GM21526 (cell line): ENCODE measurements around the gene CDC42.

Source experiments
- ATAC-seq: cut with Tn5 transposase; IDR thresholded peaks from one replicate; pipeline ENCODE4 v1.9.1; 2021; ENCODE audit warnings: moderate library complexity; ENCODE audit not compliant: unreplicated experiment, low FRiP score

The CDC42 gene

DNA sequence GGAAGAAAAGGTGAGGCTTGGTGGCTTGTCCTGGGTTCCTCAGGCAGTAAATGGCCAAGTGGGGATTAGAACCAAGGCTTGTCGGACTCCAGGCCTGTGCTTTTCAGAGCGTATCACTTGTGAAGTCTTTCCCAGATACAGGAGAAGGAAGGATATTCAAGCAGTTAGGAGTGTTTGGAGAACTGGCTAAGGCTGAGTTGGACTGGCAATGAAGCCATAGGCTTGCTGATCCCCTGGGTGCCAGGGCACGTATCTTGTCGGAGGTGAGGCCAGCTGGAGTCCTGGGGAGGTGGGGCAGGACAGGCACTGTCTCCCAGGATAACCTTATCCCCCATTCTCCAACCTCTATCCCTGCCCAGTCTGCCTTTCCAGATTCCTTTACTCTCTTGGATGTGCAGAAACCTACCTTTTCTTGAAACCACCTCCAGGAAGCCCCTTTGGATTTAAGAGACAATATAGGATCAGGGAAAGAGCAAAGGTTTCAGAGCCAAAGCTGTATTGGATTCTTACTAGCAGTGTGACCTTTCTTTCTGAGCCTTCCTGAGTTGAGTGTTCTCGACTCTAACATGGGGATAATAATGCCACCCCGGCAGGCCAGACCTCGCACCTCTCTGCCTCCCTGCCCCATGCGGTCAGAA lies 72.2 kb downstream of the CDC42 start:
- ATAC-seq = no peak

DNA sequence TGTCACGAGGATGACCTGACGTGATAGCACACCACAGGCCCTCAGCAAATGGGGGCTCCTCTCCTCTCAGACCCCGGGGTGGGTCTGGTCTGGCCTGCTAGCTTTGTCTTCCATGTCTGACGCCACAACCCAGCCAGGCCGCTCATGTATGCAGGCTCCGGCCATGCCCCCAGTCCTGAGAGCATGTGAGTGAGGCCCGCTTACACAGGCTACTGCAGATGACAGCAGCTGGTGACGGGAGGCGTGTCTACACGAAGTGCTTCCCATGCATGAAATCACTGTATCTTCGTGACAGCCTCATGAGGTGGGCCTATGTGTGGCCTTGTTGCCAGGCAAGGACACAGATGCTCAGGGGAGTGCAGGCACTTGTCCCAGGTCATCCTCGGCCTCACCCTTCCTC lies 74.0 kb downstream of the CDC42 start:
- ATAC-seq = no peak

DNA sequence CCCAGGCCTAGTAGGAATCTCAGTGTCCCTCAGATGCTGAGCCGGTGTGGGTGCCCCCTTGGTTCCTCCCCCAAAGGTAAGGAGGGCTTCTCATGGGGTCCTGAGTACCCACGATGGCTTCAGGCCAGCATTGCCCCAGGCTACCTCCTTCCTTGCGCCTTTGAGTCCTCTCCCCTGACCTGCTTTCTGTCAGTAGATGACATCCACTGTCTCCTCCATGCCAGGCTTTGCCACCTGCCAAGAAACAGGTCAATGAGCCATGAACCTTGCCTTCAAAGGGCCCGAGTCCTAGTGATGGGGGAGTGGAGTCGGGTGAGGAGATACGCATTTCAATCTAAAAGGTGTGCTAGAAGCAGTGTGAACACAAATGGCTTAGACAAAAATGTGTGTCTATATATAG lies 74.7 kb downstream of the CDC42 start:
- no peak for ATAC-seq

DNA sequence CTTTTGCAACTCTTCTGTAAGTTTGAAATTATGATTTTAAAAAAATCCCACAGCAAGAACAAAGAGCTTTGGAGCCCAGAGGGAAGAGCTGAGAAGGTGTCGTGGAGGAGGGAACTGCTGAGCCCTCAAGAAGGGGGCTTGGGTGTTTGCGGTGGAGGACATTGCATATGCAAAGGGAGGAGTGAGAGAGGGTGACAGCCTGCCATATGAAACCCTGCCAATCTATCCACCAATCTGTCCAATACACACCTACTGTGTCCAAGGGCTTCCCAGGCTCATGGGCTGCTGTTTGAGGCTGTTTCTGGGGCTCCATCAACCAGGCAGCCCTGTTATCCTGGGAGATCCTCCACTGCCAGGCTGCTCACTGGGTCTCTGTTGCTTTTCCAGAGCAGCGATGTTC lies 75.2 kb downstream of the CDC42 start:
- ATAC-seq = no peak

DNA sequence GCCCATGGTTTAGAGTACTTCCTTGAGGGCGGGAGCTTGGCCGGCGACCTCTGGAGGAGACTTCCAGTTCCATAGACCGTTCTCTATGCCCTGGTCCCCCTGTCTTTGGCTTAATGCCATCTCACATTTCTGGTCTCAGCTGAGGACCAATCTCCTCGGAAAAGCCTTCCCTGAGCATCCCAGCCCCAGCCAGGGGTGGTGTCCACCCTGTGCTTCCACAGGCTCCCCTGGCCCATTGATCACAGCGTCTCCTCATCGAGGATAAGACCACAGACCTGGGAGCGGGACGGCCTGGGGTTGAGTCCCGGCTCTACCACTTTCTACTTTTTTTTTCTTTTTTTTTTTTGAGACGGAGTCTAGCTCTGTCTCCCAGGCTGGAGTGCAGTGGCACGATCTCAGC lies 75.9 kb downstream of the CDC42 start:
- ATAC-seq = no peak

DNA sequence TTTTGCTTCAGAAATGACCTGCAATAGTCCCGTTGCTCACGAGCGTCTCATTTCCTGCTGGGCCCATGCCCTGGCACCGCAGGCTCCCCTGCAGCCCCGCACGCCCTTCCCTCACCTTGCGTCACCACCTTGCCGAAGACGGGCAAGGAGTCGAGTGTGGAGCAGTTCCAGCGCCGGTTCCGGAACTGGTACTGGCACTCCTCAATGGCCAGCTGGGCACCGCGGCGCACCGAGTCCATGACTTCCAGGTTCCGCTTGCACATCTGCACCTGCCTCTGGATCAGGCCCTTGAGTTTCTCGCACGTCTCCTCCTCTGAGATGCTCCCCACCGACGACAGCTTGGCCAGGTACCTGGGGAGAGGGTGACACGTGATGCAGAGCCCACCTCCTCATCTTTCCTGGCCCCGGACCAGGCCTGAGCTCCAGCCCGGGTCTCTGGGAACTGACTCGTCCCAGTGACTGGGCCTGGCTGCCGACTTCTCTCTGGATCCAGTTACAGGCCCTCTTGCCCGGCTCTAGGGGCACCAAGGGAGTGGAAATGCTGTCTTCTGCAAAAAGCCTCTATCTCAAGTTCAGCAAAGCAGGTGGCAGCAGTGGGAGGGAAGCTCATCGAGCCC lies 77.1 kb downstream of the CDC42 start:
- ATAC-seq = no peak

DNA sequence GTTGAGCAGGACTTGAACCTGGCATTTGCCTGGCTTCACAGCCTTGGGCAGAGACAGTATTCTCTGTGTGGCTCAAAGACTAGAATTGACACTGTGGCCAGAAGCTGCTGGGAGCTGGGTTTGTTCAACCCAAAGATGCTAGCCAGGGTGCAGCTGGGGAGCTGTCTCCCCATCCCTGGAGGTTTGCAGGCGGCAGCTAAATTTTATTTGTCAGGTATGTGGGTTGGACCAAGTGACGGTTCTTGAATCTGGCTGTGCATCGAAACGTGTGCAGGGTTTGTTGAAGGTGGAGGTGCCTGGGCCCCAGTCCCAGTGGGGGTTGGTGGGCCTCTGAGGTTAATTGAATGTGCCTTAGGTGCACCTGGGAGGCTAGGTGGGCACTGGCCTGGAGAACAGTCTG lies 78.6 kb downstream of the CDC42 start:
- ATAC-seq = no peak

DNA sequence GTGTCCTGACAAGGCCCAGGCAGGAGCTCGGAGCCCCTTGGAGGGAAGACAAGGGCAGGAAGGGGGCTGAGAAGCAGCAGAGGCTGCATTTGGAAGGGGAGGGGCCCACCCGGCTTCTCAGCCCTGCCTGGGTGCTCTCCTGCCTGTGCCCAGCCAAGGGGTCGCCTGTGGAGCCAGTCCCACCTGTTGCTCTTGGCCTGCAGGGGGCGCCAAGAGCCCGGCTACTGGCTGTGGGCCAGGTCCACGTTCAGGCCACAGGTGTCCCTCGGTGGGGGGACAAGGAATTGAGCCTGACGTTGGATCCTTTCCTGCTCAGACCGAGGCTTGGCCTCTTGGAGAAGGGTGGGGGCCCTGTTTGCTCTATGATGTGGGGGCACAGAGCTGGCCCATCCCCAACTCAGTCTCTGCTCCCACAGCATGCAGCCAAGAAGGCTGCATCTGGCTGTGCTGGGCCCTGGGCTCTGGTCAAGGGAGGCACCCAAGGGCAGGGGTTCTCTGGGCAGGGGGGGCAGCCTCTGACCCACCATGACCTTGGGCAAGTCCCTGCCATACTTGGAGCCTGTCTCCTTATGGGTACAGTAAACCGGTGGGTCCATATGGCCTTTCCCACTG lies 79.5 kb downstream of the CDC42 start:
- ATAC-seq = no peak

DNA sequence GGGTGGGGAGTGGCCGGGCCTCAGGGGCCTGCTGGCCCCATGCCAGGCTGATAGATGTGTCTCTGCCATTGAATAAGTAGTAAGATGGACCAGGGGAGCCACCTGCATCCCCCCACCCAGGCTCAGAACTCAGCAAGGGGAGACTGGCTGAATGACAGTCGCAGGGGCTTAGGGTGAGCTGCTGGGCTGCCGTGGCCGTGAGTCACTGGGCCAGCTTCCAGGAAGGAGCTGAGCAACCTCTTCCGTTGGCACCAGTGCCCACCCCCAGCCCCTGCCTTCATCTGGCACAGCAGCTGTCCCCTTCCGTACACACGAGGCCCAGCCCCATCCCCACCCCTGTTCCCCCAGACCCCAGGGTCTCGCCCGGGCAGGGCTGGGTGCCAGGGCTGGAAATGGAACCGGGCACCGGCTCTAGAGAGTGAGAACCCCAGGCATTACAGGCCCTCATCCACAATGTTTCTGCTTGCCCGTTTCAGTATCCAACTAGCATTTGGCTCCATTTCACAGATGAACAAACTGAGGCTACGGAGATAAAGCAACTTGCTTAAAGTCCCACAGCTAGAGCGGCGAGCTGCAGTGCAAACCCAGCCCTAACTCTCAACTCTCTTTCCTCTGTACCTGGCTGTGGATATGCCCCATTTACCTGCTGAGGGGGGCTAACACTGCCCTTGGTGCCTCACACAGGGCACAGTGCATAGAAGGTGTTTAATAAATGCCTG lies 80.2 kb downstream of the CDC42 start:
- ATAC-seq = no peak

DNA sequence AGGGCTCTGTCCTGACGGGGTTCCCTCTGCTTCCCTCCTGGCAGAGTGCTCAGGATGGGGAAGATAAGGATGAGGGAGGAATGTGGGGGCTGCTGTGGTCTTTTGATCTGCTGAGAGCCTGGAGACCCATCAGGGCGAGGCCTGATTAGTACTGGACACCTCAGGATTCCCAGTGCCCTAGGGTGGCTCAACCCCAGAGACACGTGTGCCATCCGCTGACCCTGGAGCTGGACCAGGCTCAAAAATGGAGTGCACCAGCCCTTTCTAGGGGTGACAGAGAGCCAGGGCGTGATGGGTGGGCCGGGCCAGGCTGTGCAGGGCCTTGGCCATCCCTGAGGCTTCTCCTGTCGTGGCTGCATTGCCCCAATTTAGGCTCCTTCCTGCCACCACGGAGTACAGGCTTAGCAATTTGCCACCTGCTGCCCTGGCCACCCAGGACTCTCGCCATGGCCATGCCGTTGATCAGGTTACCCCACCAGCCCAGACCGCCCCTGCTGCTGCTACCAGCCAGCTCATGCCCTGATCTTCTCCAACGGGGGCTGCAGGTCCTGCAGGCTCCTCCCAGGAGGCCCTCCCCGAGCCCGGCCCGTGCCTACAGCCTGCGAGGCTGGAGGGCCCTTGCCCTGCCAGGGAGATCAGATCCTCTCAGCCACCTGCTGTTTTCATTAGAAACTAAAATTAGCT lies 80.9 kb downstream of the CDC42 start:
- ATAC-seq = no peak

DNA sequence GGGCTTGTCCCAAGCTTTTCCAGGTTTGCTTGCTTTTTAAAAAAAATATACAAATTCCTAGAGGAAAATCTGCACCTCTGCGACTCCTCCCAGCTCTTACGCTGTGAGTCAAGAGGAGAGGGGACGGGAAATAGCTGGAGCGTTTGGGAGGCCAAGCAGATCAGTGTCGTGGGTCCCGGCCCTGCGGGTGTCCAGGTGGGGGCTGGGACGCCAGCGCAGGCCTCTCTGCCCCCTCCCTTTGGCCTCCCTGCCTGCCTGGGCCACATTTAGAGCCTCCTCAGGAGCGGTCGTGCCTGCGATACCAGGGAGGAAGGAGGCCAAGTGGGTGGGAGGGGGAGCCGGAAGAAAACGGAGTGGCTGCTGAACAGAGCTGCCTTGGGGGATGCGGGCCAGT lies 81.4 kb downstream of the CDC42 start:
- ATAC-seq = no peak

DNA sequence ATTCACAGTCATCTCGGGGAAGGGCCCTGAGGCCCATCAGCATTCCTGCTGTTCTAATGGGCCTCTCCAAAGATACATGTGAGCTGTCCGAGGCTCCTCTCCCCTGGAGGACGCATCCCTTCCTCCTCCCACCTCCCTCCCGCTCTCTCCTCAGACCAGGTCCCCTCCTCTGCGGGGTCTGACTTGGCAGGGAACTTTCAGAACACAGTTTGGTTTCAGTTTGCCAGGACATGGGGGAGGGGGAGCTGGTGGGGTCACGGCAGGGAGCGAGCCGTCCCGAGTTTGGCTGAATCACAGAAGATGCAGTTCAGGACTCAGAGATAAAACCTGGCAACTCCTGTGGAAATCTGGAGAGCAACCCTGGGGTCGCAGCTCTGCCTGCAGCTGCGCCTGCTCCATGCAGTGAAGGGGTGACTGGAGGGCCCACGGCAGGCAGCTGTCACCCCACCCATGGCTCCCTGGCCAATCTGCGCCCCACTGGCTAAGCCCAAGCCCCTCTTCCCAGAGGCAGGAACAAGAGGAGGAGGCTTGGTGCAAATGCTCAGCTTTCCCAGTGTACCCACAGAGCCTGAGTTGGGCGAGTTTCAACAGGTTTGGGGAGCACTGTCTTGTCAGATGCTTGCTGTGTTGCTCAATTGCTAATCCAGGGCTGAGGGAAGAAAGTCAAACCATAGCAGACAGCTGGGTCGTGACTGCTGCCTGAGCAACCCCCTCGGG lies 84.7 kb downstream of the CDC42 start:
- no peak for ATAC-seq

DNA sequence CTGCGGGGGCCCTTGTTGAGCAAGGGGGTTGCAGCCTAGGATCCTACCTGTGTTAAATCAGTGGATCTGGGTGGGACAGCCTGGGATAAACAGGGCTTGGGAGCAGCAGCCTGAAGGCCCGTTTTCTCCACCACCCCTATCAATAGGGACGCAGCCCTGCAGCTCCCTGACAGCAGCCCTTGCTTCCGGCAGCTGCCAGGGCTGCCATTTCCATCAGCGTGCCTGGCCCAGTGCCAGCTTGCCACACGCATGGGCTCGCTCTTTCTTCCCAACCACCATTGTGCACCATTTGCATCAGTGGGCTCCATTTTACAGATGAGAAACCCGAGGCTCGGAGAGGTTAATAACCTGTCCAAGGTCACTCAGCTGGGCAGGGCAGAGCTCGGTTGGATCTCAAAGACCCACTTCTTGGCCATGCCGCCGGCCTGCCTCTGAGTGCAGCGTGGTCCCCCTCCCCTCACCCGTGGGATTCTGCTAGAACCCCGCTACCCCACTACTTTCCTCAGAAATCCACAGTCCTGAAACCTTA lies 86.6 kb downstream of the CDC42 start:
- no peak for ATAC-seq

DNA sequence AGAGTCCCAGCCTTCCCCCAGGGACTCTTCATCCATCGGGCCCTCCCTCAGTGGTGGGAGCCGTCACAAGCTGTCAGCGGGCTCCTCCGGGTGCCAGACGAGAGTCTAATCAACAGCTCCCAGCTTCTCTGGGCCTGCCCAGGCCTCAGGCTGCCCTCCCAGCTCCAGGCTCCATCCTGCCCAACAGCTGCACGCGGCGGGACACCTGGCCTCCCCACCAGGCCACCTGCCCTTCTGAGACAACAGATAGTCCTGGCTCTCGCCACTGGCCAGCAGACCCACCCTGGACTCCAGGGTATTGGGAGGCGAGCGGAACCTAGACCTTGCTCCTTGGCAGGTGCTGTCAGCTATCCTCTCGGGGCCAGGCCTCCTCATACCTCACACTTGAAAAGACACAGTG lies 87.3 kb downstream of the CDC42 start:
- ATAC-seq = no peak
